IMR-90 (cell line): ENCODE results near the gene ATP5PD. TPM values are rescaled to one million over a fixed set of nuclear protein-coding genes. Genes with fewer than 3 reads are reported as not detected.

Source experiments
- ATAC-seq: fragments of 200-7000 bp; cut with Tn5 transposase; 2 replicates; pipeline ENCODE4 v1.9.1; 2020; ENCODE audit warnings: low read depth, mild to moderate bottlenecking, moderate library complexity
- BruUV-seq: library from RNA; stranded (reverse); fragments of 400-500 nt; replicated peaks from 2 replicates; lab custom pipeline; 2021; lab: Mats Ljungman, UMichigan
- CTCF ChIA-PET: fragments of 300-600 bp; formaldehyde crosslinking; extraction: SDS; loops from one replicate; lab custom pipeline; 2021; ENCODE audit warnings: antibody characterized with exemption; lab: Yijun Ruan, JAX
- POLR2A ChIA-PET: fragments of 300-600 bp; sonication (Branson Sonifier 250); formaldehyde crosslinking; loops from one replicate; lab custom pipeline; 2022; ENCODE audit warnings: antibody characterized with exemption; ENCODE audit not compliant: unreplicated experiment; lab: Charles Lee
- DNase-seq: peaks from one replicate; pipeline ENCODE4 v3.0.0; 2013
- H2AFZ ChIP-seq: replicated peaks from 2 replicates; pipeline ENCODE3; 2013; ENCODE audit warnings: low read length, mild to moderate bottlenecking; ENCODE audit not compliant: poor library complexity
- H2AK5ac ChIP-seq: 2 replicates; pipeline ENCODE4 v1.6.1; 2013; ENCODE audit warnings: low read depth, low read length, inconsistent platforms
- H2AK9ac ChIP-seq: replicated peaks from 2 replicates; pipeline ENCODE3; 2013; ENCODE audit warnings: mild to moderate bottlenecking, low read depth, low read length, moderate library complexity; ENCODE audit not compliant: poor library complexity
- H2BK120ac ChIP-seq: 2 replicates; pipeline ENCODE4 v1.6.1; 2013; ENCODE audit warnings: low read depth, low read length, inconsistent platforms
- H2BK15ac ChIP-seq: 3 replicates; pipeline ENCODE4 v1.6.1; 2013; ENCODE audit warnings: low read depth, low read length, inconsistent platforms
- H2BK20ac ChIP-seq: 2 replicates; pipeline ENCODE4 v1.6.1; 2013; ENCODE audit warnings: low read depth, mild to moderate bottlenecking, inconsistent platforms, low read length, moderate library complexity
- H2BK5ac ChIP-seq: 2 replicates; pipeline ENCODE4 v1.6.1; 2013; ENCODE audit warnings: mild to moderate bottlenecking, low read depth, low read length, inconsistent platforms; ENCODE audit not compliant: poor library complexity, severe bottlenecking
- H3K14ac ChIP-seq: replicated peaks from 2 replicates; pipeline ENCODE4 v1.6.1; 2013; ENCODE audit warnings: low read depth, low read length, inconsistent platforms
- H3K18ac ChIP-seq: 2 replicates; pipeline ENCODE4 v1.6.1; 2013; ENCODE audit warnings: low read depth, low read length, control low read depth
- H3K23ac ChIP-seq: 2 replicates; pipeline ENCODE4 v1.6.1; 2013; ENCODE audit warnings: low read depth, low read length, inconsistent platforms
- H3K27ac ChIP-seq: 2 replicates; pipeline ENCODE4 v1.5.1; 2013; ENCODE audit warnings: mild to moderate bottlenecking, control low read depth, low read length; ENCODE audit not compliant: insufficient read depth
- H3K27me3 ChIP-seq: 2 replicates; pipeline ENCODE4 v1.6.1; 2013; ENCODE audit warnings: low read length; ENCODE audit not compliant: control insufficient read depth, insufficient read depth
- H3K36me3 ChIP-seq: 2 replicates; pipeline ENCODE4 v1.6.1; 2013; ENCODE audit warnings: low read length, mixed read lengths; ENCODE audit not compliant: control insufficient read depth, insufficient read depth
- H3K4ac ChIP-seq: 2 replicates; pipeline ENCODE4 v1.6.1; 2013; ENCODE audit warnings: low read depth, low read length, inconsistent platforms
- H3K4me1 ChIP-seq: 2 replicates; pipeline ENCODE4 v1.6.1; 2013; ENCODE audit warnings: low read length, mixed read lengths; ENCODE audit not compliant: control insufficient read depth, insufficient read depth
- H3K4me2 ChIP-seq: 2 replicates; pipeline ENCODE4 v1.6.1; 2013; ENCODE audit warnings: low read depth, mild to moderate bottlenecking, control low read depth, low read length, moderate library complexity
- H3K4me3 ChIP-seq: 2 replicates; pipeline ENCODE4 v1.5.1; 2013; ENCODE audit warnings: low read depth, mild to moderate bottlenecking, control low read depth, low read length, moderate library complexity; ENCODE audit not compliant: insufficient read depth
- H3K56ac ChIP-seq: 2 replicates; pipeline ENCODE4 v1.6.1; 2013; ENCODE audit warnings: low read length, inconsistent platforms; ENCODE audit not compliant: insufficient read depth; ENCODE audit errors: extremely low read depth
- H3K79me1 ChIP-seq, 2 experiments: 2 replicates each; pipeline ENCODE4 v1.6.1; 2013; ENCODE audit warnings: low read length in 2 of 2, inconsistent platforms in 1 of 2, low read depth in 1 of 2
- H3K9ac ChIP-seq: 2 replicates; pipeline ENCODE4 v1.6.1; 2013; ENCODE audit warnings: low read depth, low read length, control low read depth
- H3K9me1 ChIP-seq: 2 replicates; pipeline ENCODE4 v1.6.1; 2013; ENCODE audit warnings: low read length, inconsistent platforms; ENCODE audit not compliant: insufficient read depth
- H3K9me3 ChIP-seq: 2 replicates; pipeline ENCODE4 v1.6.1; 2013; ENCODE audit warnings: low read length; ENCODE audit not compliant: control insufficient read depth, insufficient read depth
- H4K20me1 ChIP-seq: 2 replicates; pipeline ENCODE4 v1.6.1; 2013; ENCODE audit warnings: low read length, inconsistent platforms; ENCODE audit not compliant: insufficient read depth
- H4K5ac ChIP-seq: 2 replicates; pipeline ENCODE4 v1.6.1; 2013; ENCODE audit warnings: mild to moderate bottlenecking, low read depth, low read length, control low read depth
- H4K8ac ChIP-seq, 2 experiments: 2 replicates each; pipeline ENCODE4 v1.6.1; 2013; ENCODE audit warnings: low read depth in 2 of 2, low read length in 2 of 2, control low read depth in 1 of 2, inconsistent platforms in 1 of 2
- H4K91ac ChIP-seq: 2 replicates; pipeline ENCODE4 v1.6.1; 2013; ENCODE audit warnings: low read depth, low read length, inconsistent platforms; ENCODE audit not compliant: insufficient read depth
- FOS ChIP-seq: fragments of 150-350 bp; IDR thresholded peaks from 2 replicates; pipeline ENCODE4 v1.6.1; 2016; ENCODE audit warnings: low read depth, low read length
- WGBS, 2 experiments: methylation state at CpG; one replicate each; pipeline versions ENCODE4 v1.1.5 to v1.1.7; 2013; ENCODE audit warnings: missing lambda C conversion rate in 2 of 2; ENCODE audit not compliant: insufficient read length in 1 of 2; ENCODE audit errors: extremely low coverage in 2 of 2; 5-methylcytosine and 5-hydroxymethylcytosine counted together
- dilution Hi-C: fragments of 300-500 bp; cut with HindIII; formaldehyde crosslinking; loops from one replicate; pipeline ENCODE4 v1.14.3; 2018; ENCODE audit warnings: low sequenced_read_pairs; ENCODE audit not compliant: unreplicated experiment
- in situ Hi-C: fragments of 300-500 bp; cut with MboI; formaldehyde crosslinking; loops from 3 replicates; pipeline ENCODE4 v1.14.3; 2019; ENCODE audit warnings: low sequenced_read_pairs, inconsistent platforms, mixed read lengths
- intact Hi-C: fragments of 100-400 bp; cut with micrococcal nuclease; formaldehyde crosslinking; loops from 2 replicates; pipeline ENCODE4 v1.10.0; 2022
- polyA plus RNA-seq, 3 experiments: library from polyadenylated mRNA; depleted of rRNA; stranded (reverse); fragments of >200 nt; gene quantifications; 2 replicates each; pipeline ENCODE4 v1.2.3, GENCODE V29; 2012; ENCODE audit warnings: low replicate concordance in 1 of 3
- total RNA-seq: library from RNA; depleted of rRNA; stranded (reverse); fragments of >200 nt; gene quantifications from 2 replicates; pipeline ENCODE4 v1.2.3, GENCODE V29; 2012

The ATP5PD gene
- total and polyA plus RNA-seq, 2 of the 4 experiments (the other 2 are of a cell fraction): 373 to 425 TPM

DNA sequence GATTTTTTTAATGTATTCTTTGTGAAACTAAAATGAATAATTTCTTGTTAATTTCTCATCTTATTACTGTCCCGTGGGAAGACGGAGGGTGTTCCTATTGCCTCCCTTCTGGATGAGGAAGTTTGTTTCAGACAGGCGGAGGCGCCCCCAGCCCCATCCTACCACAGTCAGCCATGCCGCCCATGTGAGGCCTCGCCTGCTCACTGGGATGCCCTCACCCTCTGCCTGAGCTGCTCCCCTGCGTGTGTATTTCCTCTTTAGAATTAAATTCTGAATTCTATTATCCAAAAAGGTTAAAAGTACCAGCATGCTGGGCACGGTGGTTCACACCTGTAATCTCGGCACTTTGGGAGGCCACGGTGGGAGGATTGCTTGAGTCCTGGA, 14.3 kb upstream of the ATP5PD start:
- intact Hi-C loops: loop anchor here (5.0 to 10.0 kb wide), 2 partner anchors 51 to 144 kb away; partner anchors contain the start of gene NUP85
- Histone ChIP-seq H2AFZ (no peak overlapping the region), H2BK20ac (no peak overlapping the region), H3K4me2 (no peak overlapping the region), H3K79me1 (peaks cover 3 to 5% of the 10 kb centered on the region in 2 experiments; a peak in 3 of 4 replicates), H3K56ac (no peak overlapping the region), H3K14ac (no peak overlapping the region), H2BK120ac (no peak overlapping the region), H4K20me1 (no peaks in the 10 kb centered on the region), H4K91ac (no peak overlapping the region), H3K4ac (no peak overlapping the region), H3K9me1 (0 out of 2 replicates have a peak, but pooled peaks cover 3% of the 10 kb centered on the region), H3K23ac (no peak overlapping the region), H3K9ac (no peak overlapping the region), H3K27me3 (no peaks in the 10 kb centered on the region), H3K27ac (no peak overlapping the region), H2AK5ac (no peak overlapping the region), H2BK5ac (no peak overlapping the region), H3K4me1 (peaks cover 6% of the 10 kb centered on the region; the same call in 1 of the 2 replicates), H3K36me3 (peaks cover 50% of the 10 kb centered on the region), H2AK9ac (no peak overlapping the region), H3K4me3 (no peak overlapping the region), H4K8ac (no peak overlapping the region), H2BK15ac (no peak overlapping the region), H3K18ac (no peak overlapping the region), H3K9me3 (no peaks in the 10 kb centered on the region), H4K5ac (no peak overlapping the region)
- dilution Hi-C loops: no loop called here
- 100% methylated on average over 3 of the region's 10 CpGs; no CpG with 5 or more reads in 1 of the 2 experiments for WGBS, 2 experiments
- BruUV-seq: no TSS peak
- no peak for TF ChIP-seq FOS
- CTCF ChIA-PET: interaction anchor here (0.8 to 2.3 kb wide), 3 partner anchors 47 to 141 kb away, joined by 3 to 13 read pairs (median 4); no protein-coding TSS in a partner anchor
- ATAC-seq (no peak), DNase-seq (no peak)
- in situ Hi-C loops: loop anchor here (10.0 to 25.0 kb wide), 2 partner anchors 144 to 351 kb away; partner anchors contain the start of genes GRB2 and NUP85
- POLR2A ChIA-PET: no interaction called here
